Breast epithelium (tissue), 3 donors: Measurements from ENCODE around the gene FAM174C.

Experiments
- CTCF ChIP-seq, 3 donors: fragments of 450-650 bp; IDR thresholded peaks; one replicate each; pipeline ENCODE4 v1.5.1; 2016 to 2017; ENCODE audit warnings: antibody characterized with exemption in 3 of 3, mild to moderate bottlenecking in 3 of 3, moderate library complexity in 3 of 3
- POLR2A ChIP-seq: fragments of 450-650 bp; IDR thresholded peaks from one replicate; pipeline ENCODE4 v1.6.1; 2016; ENCODE audit warnings: antibody characterized with exemption, mild to moderate bottlenecking, moderate library complexity
- POLR2AphosphoS5 ChIP-seq, 3 donors: sonication (generic); formaldehyde crosslinking; IDR thresholded peaks; one replicate each; pipeline ENCODE4 v1.6.1; 2017; ENCODE audit warnings: antibody characterized with exemption in 3 of 3

- TF ChIP-seq POLR2A (no peak), CTCF (IDR thresholded peaks at IDR 0.05) (no peak), POLR2AphosphoS5 (IDR thresholded peaks at IDR 0.05) (no peak)
Observed at GRCh38 chr19:1294688-1295087, 19.4 kb downstream of the FAM174C start.
